Stimulated activated CD8-positive, alpha-beta memory T cell treated with anti-CD3 and anti-CD28 coated beads, Interleukin-7, amount 100 ng/mL, for 48 hours (primary cell): Measurements from ENCODE around the gene BTBD9.

ENCODE experiments used
- DNase-seq, 2 donors: peaks; one replicate each; pipeline ENCODE4 v3.0.0-alpha.2; 2020; ENCODE audit warnings: low read depth in 1 of 2; ENCODE audit errors: extremely low read depth in 1 of 2

The BTBD9 gene

DNA sequence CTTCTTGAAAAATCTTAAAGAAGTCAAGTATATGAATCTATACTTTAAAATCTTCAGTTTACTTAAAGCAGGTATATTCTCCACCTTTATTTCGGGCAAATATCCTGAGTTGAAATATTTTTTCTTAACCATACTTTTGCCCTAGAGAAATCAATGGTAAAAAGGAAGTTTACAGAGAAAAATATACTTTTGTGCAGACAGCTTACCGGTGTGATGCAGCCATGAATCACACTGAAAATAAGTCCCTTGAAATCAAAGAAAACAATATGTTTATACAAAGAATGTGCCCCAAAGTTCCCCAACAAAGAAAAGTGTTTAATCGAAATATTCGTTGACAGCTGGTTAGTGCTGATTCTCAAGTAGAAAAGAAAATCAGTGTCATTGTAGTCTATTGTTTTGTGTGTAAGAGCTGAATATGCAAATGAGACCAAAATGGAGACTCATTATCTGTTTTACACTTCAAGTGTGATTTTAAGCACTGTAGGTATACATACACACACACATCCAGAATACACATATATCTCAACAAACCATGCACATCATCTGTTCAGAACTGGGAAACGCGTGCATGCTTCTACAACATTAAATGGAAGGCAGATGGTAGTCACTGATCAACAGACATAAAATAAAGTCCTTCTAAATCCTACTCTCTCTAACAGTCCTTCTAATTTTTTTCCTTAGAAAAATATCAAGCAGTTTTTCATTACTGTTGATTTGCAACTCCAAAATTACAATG is 73.3 kb downstream of the BTBD9 start:
- DNase-seq = no peak

DNA sequence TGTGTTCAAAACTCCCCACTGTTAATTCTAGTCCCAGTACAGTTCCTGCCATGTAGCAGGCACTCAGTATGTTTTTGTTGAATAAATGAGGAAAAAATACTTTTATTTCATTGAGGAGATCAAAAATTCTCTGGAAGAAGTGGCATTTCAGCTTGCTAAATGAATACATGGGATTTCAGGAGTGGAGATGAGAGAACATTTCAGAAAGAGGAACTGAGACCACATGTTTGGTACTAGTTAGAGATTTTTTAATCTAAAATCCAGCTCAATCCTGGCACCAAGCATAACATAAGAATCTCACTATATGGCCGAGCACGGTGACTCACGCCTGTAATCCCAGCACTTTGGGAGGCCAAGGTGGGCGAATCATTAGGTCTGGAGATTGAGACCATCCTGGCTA is 75.4 kb downstream of the BTBD9 start:
- DNase-seq = no peak

DNA sequence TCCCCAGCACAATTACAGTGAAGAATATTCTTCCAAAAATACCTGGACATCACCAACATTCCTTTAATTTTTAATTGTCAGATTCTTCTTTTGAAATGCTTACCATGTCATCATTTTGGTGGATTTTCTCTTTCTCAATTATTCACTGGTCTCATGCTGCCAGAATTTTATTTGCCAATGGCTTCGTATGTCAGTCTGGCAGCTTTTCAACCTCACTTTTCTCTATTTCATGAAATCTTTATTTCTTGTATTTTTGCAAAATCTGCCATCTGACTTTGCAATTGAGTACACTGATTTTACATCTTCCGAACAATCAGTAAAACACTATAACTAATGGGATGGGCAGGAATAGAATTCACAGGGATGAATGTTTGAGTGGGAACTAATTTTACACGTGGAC is 84.1 kb downstream of the BTBD9 start:
- no peak for DNase-seq

DNA sequence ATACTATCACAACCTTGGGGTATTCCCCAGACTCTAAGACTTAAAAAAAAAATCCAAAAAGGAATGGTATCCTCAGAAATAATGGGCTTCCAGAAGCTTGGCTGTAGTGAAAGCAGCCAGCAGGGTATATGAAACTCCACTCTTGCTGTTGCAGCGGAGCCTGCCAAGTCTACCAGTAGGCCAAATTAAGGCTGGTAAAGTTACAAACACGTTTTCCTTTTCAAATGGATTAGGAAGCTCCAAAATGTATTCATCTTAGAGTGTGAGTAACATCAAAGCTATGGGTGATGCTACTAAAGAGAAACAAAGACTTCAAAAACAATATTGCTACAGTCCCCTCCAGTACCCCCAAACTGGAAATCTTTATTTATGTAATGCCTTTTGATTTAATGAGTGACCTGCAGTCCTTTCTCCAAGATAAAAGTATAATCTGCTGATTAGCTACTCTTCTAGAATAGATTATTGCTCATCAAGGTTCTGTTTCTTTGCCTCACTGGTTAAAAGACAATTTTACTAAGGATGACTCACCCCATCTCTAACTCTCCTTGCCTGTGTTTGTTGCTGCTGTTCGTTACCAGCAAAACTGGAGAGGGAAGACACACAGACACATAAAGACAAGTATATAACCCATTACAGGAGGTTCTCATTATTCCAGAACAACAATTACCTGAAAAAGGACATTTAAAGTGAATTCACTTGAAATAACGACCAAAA is 84.9 kb downstream of the BTBD9 start:
- no peak for DNase-seq

DNA sequence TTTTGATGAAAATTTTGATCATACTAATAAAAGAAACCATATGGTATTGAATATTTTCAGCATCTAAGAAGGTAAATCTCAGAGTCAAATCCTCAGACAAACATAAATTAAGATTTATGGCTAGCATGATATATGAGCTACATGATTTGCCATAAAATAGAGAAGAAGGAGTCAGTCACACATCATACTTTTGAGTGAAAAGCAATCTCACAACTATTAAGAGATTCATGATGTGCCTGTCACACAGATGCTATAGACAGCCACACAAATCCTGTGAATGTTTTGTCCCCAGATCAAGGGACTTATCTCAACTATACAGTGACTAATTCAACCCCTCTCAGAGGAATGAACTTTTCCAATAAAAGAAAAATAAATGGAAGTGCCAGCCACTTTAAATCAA is 85.7 kb downstream of the BTBD9 start:
- DNase-seq = no peak

DNA sequence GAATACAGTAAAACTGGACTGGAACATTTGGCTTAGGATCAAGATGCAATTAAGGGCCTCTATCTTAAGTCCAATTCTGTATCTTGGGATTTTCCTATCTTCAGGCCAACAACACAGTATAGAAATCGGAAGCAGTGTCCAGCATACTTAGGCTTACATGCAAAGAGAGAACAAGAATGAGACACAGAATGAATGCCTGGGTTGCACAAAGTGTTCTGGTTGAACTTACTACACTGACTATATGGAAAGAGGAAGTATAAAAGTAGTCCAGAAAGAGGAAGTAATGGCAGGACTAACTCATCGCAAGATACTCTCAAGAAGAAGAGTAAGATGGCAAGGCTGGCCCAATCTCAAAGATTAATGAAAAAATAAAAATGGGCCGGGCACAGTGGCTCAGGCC is 87.6 kb downstream of the BTBD9 start:
- no peak for DNase-seq

DNA sequence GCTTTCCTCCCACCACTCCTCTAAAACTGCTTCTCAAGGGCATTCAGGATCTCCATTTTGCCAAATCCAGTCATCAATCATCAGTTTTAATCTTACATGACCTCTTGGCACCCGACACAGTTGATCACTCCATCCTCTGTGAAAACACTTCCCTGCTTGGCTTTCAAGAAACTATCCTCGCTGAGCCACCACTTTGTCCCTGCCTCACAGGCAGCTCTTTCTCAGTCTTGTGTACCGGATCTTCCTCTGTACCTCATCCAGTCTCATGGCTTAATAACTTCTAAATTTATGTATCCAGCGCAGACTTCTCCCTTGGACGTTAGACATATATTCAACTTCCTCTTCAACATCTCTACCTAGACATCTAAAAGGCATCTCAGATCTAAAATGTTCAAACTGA is 89.9 kb downstream of the BTBD9 start:
- DNase-seq = no peak

DNA sequence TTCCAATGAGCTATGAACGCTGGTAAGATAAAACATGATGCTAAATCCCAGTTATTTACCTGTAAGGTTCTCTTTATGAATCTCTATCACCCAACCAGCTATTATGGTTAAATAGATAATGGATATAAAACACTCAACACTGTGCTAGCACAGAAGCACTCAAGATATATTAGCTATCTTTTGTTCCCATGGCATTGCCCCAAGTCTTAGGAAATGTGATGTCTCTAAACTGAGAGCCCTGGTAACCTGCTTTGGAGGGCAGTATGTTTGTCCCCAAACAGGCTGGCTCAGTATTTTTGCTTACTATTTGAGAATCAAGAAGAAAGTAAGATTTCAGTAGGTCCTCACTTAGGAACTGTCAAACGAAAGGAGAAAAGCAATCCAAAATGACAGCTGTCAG is 90.5 kb downstream of the BTBD9 start:
- DNase-seq = no peak

DNA sequence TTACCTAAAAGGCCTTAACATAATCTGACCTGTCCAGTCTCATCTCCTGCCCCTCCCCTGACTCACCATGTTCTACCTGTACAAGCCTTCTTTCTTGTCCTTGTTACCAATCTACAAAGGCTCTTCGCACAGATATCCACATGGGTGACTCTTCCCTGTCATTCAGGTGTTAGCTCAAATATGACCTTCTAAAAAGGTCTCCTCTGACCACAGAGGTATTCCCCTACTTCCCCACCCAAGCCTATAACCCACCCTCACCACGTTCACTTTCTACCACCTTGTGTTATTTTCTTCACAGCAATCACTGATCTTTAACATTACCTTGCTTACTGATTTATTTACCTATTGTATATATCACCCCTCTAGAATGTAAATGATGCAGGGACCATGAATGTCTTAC is 96.7 kb downstream of the BTBD9 start:
- no peak for DNase-seq

DNA sequence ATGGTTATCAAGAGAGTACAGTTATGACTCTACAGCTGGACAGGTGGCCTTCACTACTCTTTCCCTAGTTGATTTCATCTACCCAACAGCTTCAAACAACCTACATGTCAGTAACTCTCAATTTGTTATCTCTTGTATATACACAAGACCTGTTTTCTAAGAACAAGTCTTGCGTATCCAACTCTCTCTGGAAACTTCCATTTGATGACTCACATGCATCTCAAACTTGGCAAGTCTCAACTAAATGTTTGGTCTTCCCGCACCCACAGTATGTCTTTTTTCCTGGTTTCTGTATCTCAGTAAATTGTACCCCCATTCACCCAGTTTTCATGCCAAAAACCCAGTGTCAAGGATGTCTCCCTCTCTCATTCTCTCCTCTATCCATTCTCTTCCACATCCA is 97.7 kb downstream of the BTBD9 start:
- DNase-seq = no peak

DNA sequence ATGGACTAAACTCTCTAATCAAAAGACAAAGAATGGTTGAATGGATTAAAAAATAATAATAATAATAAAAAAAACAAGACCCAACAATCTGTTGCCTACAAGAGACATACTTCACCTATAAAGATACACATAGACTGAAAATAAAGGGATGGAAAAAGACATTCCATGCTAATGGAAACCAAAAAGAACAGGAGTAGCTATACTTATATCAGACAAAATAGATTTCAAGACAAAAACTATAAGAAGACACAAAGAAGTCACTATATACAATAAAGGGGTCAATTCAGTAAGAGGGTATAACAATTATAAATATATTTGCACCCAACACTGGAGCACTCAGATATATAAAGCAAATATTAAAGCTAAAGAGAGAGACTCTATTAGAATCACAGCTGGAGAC is 106.7 kb downstream of the BTBD9 start:
- DNase-seq = no peak

DNA sequence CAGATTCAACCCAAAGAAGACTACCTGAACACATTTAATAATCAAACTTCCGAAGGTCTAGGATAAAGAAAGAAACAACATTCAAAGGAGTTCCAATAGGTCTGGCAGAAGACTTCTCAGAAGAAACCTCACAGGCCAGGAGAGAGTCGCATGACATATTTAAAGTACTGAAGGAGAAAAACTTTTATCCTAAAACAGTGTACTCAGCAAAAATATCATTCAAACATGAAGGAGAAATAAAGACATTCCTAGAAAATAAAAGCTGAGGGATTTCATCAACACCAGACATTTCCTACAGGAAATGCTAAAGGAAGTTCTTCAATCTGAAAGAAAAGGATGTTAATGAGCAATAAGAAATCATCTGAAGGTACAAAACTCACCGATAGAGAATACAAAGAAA is 108.6 kb downstream of the BTBD9 start:
- DNase-seq = no peak

DNA sequence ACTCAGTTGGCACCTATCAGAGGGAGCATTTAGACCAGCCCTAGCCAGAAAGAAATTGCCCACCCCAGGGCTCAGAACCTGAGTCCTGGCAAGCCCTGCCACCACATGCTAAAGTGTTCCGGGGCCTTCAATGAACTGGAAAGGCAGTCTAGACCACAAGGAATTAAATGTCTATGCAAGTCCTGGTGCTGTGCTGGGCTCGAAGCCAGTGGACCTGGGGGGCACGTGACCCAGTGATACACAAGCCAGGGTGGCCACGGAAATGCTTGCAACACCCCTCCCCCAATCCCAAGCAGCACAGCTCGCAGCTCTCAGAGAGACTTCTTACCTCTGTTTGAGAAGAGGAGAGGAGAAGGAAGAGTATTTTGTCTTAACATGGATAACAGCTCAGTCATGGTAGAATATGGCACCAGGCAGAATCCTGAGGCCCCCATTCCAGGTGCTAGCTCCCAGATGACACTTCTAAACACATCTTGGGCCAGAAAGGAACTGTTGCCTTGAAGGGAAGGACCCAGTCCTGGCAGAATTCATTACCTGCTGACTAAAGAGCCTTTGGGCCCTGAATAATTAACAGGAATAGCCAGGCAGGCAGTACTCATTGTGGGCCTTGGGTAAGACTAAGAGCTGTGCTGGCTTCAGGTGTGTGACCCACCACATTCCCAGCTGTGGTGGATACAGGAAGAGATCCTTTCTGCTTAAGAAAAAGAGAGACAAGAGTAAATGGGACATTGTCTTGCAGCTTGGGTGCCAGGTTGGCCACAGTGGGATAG is 111.3 kb downstream of the BTBD9 start:
- DNase-seq = no peak

DNA sequence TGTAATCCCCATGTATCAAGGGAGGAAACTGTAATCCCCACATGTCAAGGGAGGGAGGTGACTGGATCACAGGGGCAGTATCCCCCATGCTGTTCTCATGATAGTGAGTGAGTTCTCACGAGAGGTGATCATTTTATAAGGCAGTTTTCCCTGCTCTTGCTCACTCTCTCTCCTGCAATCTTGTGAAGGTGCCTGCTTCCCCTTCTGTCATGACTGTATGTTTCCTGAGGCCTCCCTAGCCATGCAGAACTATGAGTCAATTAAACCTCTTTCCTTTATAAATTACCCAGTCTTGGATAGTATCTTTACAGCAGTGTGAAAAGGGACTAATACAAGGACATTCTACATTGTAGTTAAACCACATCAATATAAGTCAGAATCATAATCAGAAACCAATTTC is 112.4 kb downstream of the BTBD9 start:
- DNase-seq = no peak

DNA sequence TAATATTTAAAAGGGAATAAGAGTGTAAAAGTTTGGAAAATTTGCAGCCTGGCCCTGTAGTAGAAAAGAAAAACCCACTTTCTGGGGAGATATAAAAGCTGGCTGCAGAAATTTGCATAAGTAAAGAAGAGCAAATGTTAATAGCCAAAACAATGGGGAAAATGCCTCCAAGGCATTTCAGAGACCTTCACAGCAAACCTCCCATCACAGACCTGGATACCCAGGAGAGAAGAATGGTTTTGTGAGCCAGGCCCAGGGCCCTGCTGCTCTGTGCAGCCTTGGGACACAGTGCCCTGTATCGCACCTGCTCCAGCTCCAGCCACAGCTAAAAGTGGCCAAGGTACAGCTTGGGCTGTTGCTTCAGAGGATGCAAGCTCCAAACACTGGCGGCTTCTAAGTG is 113.8 kb downstream of the BTBD9 start:
- DNase-seq = no peak

DNA sequence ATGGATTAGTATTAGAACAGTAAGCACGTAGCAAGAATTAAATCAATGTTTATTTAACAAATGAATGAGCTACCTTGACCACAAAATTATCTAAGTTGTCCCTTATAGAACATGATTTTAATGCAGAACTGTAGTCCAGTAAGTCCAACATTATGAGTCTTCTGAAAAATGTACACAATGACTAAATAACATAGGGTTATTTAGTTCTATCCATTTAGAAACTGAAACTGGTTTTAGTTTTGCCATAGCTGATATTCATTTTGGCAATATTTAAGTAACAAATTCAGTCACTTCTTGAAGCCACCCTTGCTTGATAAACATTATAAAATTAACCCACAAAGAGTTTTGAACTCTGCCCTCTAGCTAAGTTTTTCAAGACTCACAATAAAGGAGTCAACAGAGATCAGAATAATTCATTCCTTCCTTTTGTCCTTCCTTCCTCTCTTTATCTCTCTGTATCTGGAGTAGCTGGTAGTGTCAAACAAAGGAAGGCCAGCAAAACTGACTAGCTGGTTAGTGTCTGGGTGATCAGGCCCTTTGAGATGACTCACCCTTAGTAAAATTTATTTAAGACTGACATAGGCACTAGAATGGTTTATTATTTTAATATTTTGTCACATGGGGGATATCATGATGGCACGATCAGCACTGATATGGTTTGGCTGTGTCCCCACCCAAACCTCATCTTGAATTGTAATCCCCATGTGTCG is 115.1 kb downstream of the BTBD9 start:
- DNase-seq = no peak

DNA sequence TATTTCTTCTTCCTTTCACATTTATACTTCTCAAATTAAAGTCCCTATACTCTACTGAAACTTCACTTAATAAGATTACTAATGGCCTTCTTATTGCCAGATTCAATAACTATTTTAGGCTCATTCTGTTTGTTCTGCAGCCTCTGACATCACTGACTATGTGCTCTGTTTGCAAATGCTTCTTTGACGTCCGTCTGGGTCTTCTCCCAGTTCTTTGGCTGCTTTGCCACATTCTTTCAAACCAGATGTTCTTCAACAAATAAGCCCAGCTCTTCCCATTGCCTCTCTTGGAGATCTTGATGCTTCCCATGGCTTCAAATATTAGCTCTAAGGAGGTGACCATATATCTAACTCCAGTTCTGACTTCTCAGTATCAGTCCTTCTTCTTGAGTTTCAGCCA is 117.4 kb downstream of the BTBD9 start:
- DNase-seq = no peak

DNA sequence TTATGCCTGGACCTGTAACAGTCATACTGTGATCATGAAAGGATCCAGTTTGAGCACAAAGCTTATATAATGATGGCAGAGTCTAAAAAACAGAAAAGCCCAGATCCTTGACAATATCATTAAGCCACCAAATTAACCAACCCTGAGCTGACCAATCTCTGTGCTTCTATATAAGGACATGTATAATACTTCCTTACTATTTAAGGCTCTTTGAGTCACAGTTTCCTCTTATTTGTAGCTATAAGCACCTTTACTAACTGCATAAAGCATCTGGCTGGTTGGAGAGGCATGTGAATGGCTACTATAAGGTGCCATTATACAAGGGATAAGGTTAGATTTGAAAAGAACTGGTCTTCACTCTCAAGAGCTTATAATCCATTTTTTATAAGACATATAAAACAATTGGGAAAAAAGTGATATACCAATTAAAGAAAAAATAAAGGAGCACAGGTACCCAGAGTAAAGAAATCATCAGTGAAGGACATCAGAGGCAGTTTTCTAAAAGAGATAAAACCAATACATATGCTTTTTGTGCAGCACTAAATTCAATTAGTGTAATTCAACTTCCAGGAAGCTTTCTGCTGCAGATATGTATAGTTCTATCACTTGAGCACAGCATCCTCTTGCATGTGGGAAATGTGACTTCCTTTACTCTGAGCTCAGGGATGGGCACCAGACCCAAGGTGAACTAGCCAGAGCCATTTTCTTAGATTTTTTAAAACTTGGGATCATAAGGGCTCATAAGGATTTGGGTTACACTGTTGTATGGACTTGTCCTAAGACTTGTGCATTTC is 121.0 kb downstream of the BTBD9 start:
- no peak for DNase-seq

DNA sequence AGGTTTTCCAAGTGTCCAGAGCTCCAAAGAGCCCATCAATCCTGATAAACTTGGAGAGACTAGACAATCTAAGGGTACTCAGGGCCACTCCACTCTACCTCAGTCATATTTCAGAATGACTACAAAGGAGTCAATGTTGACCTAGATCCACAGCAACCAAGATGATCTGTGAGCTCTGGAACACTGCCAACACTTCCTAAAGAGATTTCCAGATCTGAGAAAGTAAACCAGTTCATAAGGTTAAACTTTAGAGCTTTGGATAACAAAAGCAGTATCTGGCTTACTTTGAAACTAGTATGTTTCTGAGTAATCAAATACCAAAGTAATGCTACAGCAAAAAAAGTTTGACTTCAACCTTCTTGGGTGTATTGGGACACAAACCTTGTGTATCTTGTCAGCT is 122.7 kb downstream of the BTBD9 start:
- DNase-seq = no peak

DNA sequence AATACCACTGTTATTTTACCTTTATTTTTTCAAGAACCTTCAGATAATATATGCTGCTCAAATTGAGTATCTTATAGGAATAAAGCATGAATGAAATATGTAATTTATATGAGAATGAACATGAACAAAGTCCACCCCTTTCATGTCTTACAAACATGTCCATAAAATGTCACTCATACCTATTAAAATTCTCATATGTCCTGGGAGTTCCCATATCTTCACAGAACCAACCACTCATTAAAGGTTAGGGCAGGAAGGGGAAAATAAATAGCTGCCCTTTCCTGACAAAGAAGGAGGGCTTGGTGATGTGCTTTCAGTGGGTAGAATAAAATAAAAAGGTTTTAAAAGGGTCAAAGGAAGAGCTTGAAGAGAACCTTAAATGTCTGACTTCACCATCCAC is 125.3 kb downstream of the BTBD9 start:
- DNase-seq = no peak

DNA sequence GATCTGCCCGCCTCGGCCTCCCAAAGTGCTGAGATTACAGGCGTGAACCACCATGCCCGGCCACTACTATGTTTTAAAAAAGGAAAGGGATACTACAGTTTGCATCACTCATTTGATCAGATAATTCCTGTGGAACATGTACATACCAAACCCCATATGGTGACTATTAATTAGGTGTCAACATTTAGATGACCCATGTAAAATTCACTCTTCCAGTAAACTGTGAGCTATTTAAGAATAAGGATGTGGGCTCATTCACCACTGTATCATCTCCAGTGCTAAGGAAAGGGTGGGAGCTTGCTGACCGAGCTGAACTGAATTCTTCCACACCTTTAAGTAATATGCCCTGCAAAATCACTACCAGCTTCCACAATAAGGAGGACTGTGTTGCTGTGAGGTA is 127.5 kb downstream of the BTBD9 start:
- DNase-seq = no peak
